Osteoblast (primary cell): ENCODE measurements around the gene METTL1. TPM values are rescaled to one million over a fixed set of nuclear protein-coding genes. Genes with fewer than 3 reads are reported as not detected.

Source experiments
- DNase-seq: peaks from one replicate; pipeline ENCODE4 v3.0.0; 2011; ENCODE audit warnings: low spot score, mixed read lengths; ENCODE audit not compliant: insufficient read length; ENCODE audit errors: missing footprints
- H2AFZ ChIP-seq: 2 replicates; pipeline ENCODE4 v1.6.0; 2011; ENCODE audit warnings: mild to moderate bottlenecking, low read length
- H3K27ac ChIP-seq: 2 replicates; pipeline ENCODE4 v1.5.1; 2011; ENCODE audit warnings: mild to moderate bottlenecking, low read depth, low read length, moderate library complexity
- H3K27me3 ChIP-seq: 2 replicates; pipeline ENCODE4 v1.6.0; 2012; ENCODE audit warnings: mild to moderate bottlenecking, control low read depth, inconsistent platforms, low read length, moderate library complexity; ENCODE audit not compliant: insufficient read depth
- H3K36me3 ChIP-seq: 2 replicates; pipeline ENCODE4 v1.5.1; 2011; ENCODE audit warnings: mild to moderate bottlenecking, low read length, control low read depth, moderate library complexity; ENCODE audit not compliant: insufficient read depth
- H3K4me1 ChIP-seq: 2 replicates; pipeline ENCODE4 v1.5.1; 2011; ENCODE audit warnings: mild to moderate bottlenecking, low read length, control low read depth, moderate library complexity; ENCODE audit not compliant: insufficient read depth
- H3K4me2 ChIP-seq: 2 replicates; pipeline ENCODE4 v1.6.0; 2011; ENCODE audit warnings: mild to moderate bottlenecking, low read length; ENCODE audit not compliant: insufficient read depth
- H3K4me3 ChIP-seq: fragments of 200-600 bp; sonication (generic); 3 replicates; pipeline ENCODE4 v1.5.1; 2012; ENCODE audit warnings: mild to moderate bottlenecking, low read length, inconsistent platforms; ENCODE audit not compliant: insufficient read depth
- H3K79me2 ChIP-seq: 2 replicates; pipeline ENCODE4 v1.6.0; 2012; ENCODE audit warnings: mild to moderate bottlenecking, low read length, control low read depth, inconsistent platforms; ENCODE audit not compliant: insufficient read depth
- H3K9me3 ChIP-seq: 2 replicates; pipeline ENCODE4 v1.5.1; 2011; ENCODE audit warnings: low read depth, low read length, control low read depth
- H4K20me1 ChIP-seq: 2 replicates; pipeline ENCODE4 v1.6.0; 2012; ENCODE audit warnings: mild to moderate bottlenecking, low read length, control low read depth; ENCODE audit not compliant: insufficient read depth
- total RNA-seq: library from RNA; depleted of rRNA; stranded (reverse); fragments of >200 nt; gene quantifications from 2 replicates; pipeline ENCODE4 v1.2.3, GENCODE V29; 2012
- TF ChIP-seq, protein P1 (sequence below): IDR thresholded peaks from 2 replicates; pipeline ENCODE4 v1.5.1; 2011; ENCODE audit warnings: mild to moderate bottlenecking, low read depth, low read length, moderate library complexity; ENCODE audit errors: extremely low read depth

The METTL1 gene
- total RNA-seq, 1 donor, result 2.9 TPM

GRCh38 chr12:57756406-57757341, 15.2 kb downstream of the METTL1 start:
- no peak overlapping the region for H3K4me2 ChIP-seq
- H3K4me3 ChIP-seq, result no peak overlapping the region

DNA sequence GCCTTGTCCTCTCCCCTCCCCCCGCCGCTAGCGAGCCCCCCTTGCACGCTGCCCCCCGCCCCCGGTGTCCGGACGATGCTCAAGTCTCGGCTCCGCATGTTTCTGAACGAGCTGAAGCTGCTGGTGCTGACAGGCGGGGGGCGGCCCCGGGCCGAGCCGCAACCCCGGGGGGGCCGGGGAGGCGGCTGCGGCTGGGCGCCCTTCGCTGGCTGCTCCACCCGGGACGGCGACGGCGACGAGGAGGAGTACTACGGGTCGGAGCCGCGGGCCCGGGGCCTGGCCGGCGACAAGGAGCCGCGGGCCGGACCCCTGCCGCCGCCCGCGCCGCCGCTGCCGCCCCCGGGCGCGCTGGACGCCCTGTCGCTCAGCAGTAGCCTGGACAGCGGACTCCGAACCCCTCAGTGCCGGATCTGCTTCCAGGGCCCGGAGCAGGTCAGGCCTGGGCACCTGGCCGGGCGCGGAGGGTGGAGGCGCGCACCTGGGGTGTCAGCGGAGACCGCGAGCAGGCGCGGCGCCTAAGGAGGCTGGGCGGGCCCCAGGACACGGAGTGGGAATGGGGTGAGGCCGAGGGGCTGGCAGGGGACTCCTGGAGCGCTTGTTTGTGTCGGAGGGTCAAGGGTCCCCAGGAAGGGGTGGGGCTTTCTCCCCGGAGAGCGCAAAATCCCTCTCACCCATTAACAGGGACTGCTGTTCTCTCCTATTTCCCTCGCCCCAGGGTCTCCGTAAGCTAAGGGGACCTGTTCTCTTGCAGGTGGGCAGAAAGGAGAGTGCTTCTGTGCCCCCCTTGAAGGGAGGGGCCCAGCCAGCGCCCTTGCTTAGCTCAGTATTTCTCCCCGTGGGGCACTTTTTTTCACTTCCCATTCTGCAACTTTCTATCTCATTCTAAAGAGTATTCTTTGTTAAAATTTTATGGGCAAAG, 16.2 kb downstream of the METTL1 start:
- Histone ChIP-seq H3K36me3 (peaks cover 5% of the 10 kb centered on the region), H3K79me2 (peaks cover 16% of the 10 kb centered on the region), H3K4me2 (peak overlapping the region; percentile 58), H3K9me3 (no peaks in the 10 kb centered on the region), H4K20me1 (peaks cover under 1% of the 10 kb centered on the region), H3K27ac (no peak overlapping the region), H3K4me1 (peaks cover 14% of the 10 kb centered on the region), H3K27me3 (peaks cover 49% of the 10 kb centered on the region), H2AFZ (no peak overlapping the region), H3K4me3 (peak overlapping the region; percentile 49)
- peak; percentile 91 for DNase-seq
- TF ChIP-seq, protein P1, sequence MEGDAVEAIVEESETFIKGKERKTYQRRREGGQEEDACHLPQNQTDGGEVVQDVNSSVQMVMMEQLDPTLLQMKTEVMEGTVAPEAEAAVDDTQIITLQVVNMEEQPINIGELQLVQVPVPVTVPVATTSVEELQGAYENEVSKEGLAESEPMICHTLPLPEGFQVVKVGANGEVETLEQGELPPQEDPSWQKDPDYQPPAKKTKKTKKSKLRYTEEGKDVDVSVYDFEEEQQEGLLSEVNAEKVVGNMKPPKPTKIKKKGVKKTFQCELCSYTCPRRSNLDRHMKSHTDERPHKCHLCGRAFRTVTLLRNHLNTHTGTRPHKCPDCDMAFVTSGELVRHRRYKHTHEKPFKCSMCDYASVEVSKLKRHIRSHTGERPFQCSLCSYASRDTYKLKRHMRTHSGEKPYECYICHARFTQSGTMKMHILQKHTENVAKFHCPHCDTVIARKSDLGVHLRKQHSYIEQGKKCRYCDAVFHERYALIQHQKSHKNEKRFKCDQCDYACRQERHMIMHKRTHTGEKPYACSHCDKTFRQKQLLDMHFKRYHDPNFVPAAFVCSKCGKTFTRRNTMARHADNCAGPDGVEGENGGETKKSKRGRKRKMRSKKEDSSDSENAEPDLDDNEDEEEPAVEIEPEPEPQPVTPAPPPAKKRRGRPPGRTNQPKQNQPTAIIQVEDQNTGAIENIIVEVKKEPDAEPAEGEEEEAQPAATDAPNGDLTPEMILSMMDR, result no peak

More at GRCh38 chr12:57756406-57757341, 15.2 kb downstream of the METTL1 start:
- Histone ChIP-seq H4K20me1 (peaks cover 2% of the 10 kb centered on the region), H3K27ac (no peak overlapping the region), H2AFZ (no peak overlapping the region), H3K9me3 (no peaks in the 10 kb centered on the region), H3K79me2 (peaks cover 7% of the 10 kb centered on the region), H3K27me3 (peaks cover 49% of the 10 kb centered on the region), H3K4me1 (peaks cover 6% of the 10 kb centered on the region), H3K36me3 (no peaks in the 10 kb centered on the region)
- peak; percentile 94 for DNase-seq
- TF ChIP-seq, protein P1, result peak; percentile 36

GRCh38 chr12:57755194-57755453, 16.8 kb downstream of the METTL1 start:
- Histone ChIP-seq H3K79me2 (peaks cover 22% of the 10 kb centered on the region), H3K4me3 (peak overlapping the region; percentile 32), H2AFZ (no peak overlapping the region), H3K27me3 (peaks cover 49% of the 10 kb centered on the region), H3K4me1 (peaks cover 16% of the 10 kb centered on the region), H3K9me3 (no peaks in the 10 kb centered on the region), H3K4me2 (no peak overlapping the region), H3K36me3 (peaks cover 11% of the 10 kb centered on the region), H4K20me1 (no peaks in the 10 kb centered on the region), H3K27ac (no peak overlapping the region)
- TF ChIP-seq, protein P1, result no peak
- no peak for DNase-seq
